Endothelial cell of umbilical vein (primary cell): ENCODE results near the gene MLC1. TPM values are rescaled to one million over a fixed set of nuclear protein-coding genes. Genes with fewer than 3 reads are reported as not detected.

Experiments
- BruUV-seq: library from RNA; stranded (reverse); fragments of 400-500 nt; replicated peaks from 2 replicates; lab custom pipeline; 2021; lab: Mats Ljungman, UMichigan
- CTCF ChIA-PET: fragments of 300-600, 350-600 bp; sonication (Branson Sonifier 250); formaldehyde crosslinking; loops from one replicate; lab custom pipeline; 2021; ENCODE audit warnings: antibody characterized with exemption, inconsistent platforms; lab: Charles Lee
- POLR2A ChIA-PET: fragments of 300-600, 350-600 bp; sonication (Branson Sonifier 250); formaldehyde crosslinking; loops from one replicate; lab custom pipeline; 2021; ENCODE audit warnings: antibody characterized with exemption, inconsistent platforms; lab: Charles Lee
- DNase-seq: peaks from one replicate; pipeline ENCODE4 v3.0.0-alpha.2; 2011; ENCODE audit warnings: low read depth, low spot score
- FAIRE-seq: peaks from 2 replicates; lab custom pipeline; 2011; peaks lifted over from hg19 to GRCh38; lab: Jason Lieb, UNC
- H2AFZ ChIP-seq: 2 replicates; pipeline ENCODE4 v1.6.0; 2012; ENCODE audit warnings: low read depth, low read length, control low read depth, inconsistent platforms
- H3K27ac ChIP-seq: 2 replicates; pipeline ENCODE4 v1.5.1; 2011; ENCODE audit warnings: low read depth, mild to moderate bottlenecking, control low read depth, low read length, moderate library complexity; ENCODE audit not compliant: insufficient read depth
- H3K27me3 ChIP-seq, 2 experiments: 2 replicates each; pipeline versions ENCODE4 v1.6.0 to v1.6.1; 2011; ENCODE audit warnings: low read length in 2 of 2, mixed read lengths in 1 of 2; ENCODE audit not compliant: control insufficient read depth in 2 of 2, insufficient read depth in 2 of 2
- H3K36me3 ChIP-seq, 2 experiments: 2 replicates in 1 of 2; 3 replicates in 1 of 2; pipeline ENCODE4 v1.5.1; 2011; ENCODE audit warnings: low read length in 2 of 2, mild to moderate bottlenecking in 1 of 2, moderate library complexity in 1 of 2; ENCODE audit not compliant: control insufficient read depth in 2 of 2, insufficient read depth in 2 of 2; ENCODE audit errors: extremely low read depth in 1 of 2
- H3K4me1 ChIP-seq: 3 replicates; pipeline ENCODE4 v1.5.1; 2011; ENCODE audit warnings: mild to moderate bottlenecking, low read length; ENCODE audit not compliant: control insufficient read depth, insufficient read depth; ENCODE audit errors: extremely low read depth
- H3K4me2 ChIP-seq: 2 replicates; pipeline ENCODE4 v1.6.1; 2011; ENCODE audit warnings: low read length, control low read depth, mixed read lengths; ENCODE audit not compliant: insufficient read depth
- H3K4me3 ChIP-seq, 3 experiments: fragments of 200-600 bp in 1 of 3; sonication (generic), shearing (Covaris generic) in 1 of 3; replicated peaks in 1 of 3; 2 replicates each; pipeline ENCODE4 v1.5.1; 2011 to 2016; ENCODE audit warnings: control low read depth in 3 of 3, low read length in 3 of 3, mild to moderate bottlenecking in 2 of 3, inconsistent platforms in 1 of 3, low read depth in 1 of 3, moderate library complexity in 1 of 3; ENCODE audit not compliant: insufficient read depth in 1 of 3
- H3K79me2 ChIP-seq: 2 replicates; pipeline ENCODE4 v1.6.0; 2012; ENCODE audit warnings: low read length, inconsistent platforms; ENCODE audit not compliant: control insufficient read depth, insufficient read depth
- H3K9ac ChIP-seq: replicated peaks from 2 replicates; pipeline ENCODE3; 2011; ENCODE audit warnings: low read length, control low read depth; ENCODE audit not compliant: insufficient read depth; ENCODE audit errors: extremely low read depth
- H3K9me1 ChIP-seq: replicated peaks from 3 replicates; pipeline ENCODE4 v1.6.0; 2011; ENCODE audit warnings: mild to moderate bottlenecking, low read length; ENCODE audit not compliant: control insufficient read depth, insufficient read depth; ENCODE audit errors: extremely low read depth
- H3K9me3 ChIP-seq: replicated peaks from 2 replicates; pipeline ENCODE4 v1.5.1; 2012; ENCODE audit warnings: low read length, inconsistent platforms; ENCODE audit not compliant: control insufficient read depth, insufficient read depth
- H4K20me1 ChIP-seq: replicated peaks from 2 replicates; pipeline ENCODE3; 2011; ENCODE audit warnings: mild to moderate bottlenecking, low read length; ENCODE audit not compliant: control insufficient read depth, insufficient read depth; ENCODE audit errors: extremely low read depth
- EZH2 ChIP-seq: IDR thresholded peaks from 2 replicates; pipeline ENCODE4 v1.6.1; 2012; ENCODE audit warnings: borderline replicate concordance, low read depth, mild to moderate bottlenecking, moderate library complexity, low read length, inconsistent platforms; ENCODE audit not compliant: severe bottlenecking
- FOS ChIP-seq: IDR thresholded peaks from 2 replicates; pipeline ENCODE4 v1.6.1; 2011; ENCODE audit warnings: mild to moderate bottlenecking, low read length, moderate library complexity, borderline replicate concordance; ENCODE audit not compliant: insufficient read depth
- GATA2 ChIP-seq: IDR thresholded peaks from 2 replicates; pipeline ENCODE4 v1.7.0; 2011; ENCODE audit warnings: low read depth, mild to moderate bottlenecking, moderate library complexity, mixed read lengths, low read length; ENCODE audit not compliant: insufficient read length, insufficient read depth
- JUN ChIP-seq: IDR thresholded peaks from 2 replicates; pipeline ENCODE4 v1.6.1; 2011; ENCODE audit warnings: borderline replicate concordance, low read depth; ENCODE audit not compliant: insufficient read length, insufficient read depth
- MYC ChIP-seq: IDR thresholded peaks from one replicate; pipeline ENCODE4 v1.6.1; 2011; ENCODE audit warnings: mild to moderate bottlenecking, low read depth, low read length
- POLR2A ChIP-seq: IDR thresholded peaks from 2 replicates; pipeline ENCODE4 v1.6.1; 2012; ENCODE audit warnings: low read depth, mild to moderate bottlenecking, control low read depth, low read length
- POLR2AphosphoS5 ChIP-seq: IDR thresholded peaks from 2 replicates; pipeline ENCODE4 v1.6.1; 2012; ENCODE audit warnings: low read depth, mild to moderate bottlenecking, control low read depth, low read length, moderate library complexity; ENCODE audit not compliant: insufficient read depth
- dilution Hi-C: fragments of 300-500 bp; cut with MboI; formaldehyde crosslinking; loops from one replicate; pipeline ENCODE4 v1.15.0; 2019; ENCODE audit warnings: low sequenced_read_pairs; ENCODE audit not compliant: extremely low pct_ligation_motif_present
- intact Hi-C: fragments of 100-400 bp; cut with micrococcal nuclease; formaldehyde crosslinking; loops from one replicate; pipeline ENCODE4 v1.10.0; 2022
- polyA plus RNA-seq, 4 experiments: library from polyadenylated mRNA; depleted of rRNA in 3 of 4; stranded (reverse) in 3 of 4; unstranded in 1 of 4; fragments of >200 nt; gene quantifications; 2 replicates each; pipeline versions ENCODE4 v1.2.1 to v1.2.3, GENCODE V29; 2011 to 2012; ENCODE audit warnings: missing spikeins in 1 of 4
- total RNA-seq: library from RNA; stranded (reverse); gene quantifications from 2 replicates; pipeline ENCODE4 v1.2.3, GENCODE V29; 2021
- TF ChIP-seq, protein P1 (sequence below): IDR thresholded peaks from 2 replicates; pipeline ENCODE4 v1.6.1; 2011; ENCODE audit not compliant: insufficient read depth, insufficient read length
- TF ChIP-seq, protein P2 (sequence below), 2 donors: IDR thresholded peaks; 1 replicate in 1 of 2; 2 replicates in 1 of 2; pipeline ENCODE4 v1.5.1; 2011; ENCODE audit warnings: low read length in 2 of 2, mild to moderate bottlenecking in 2 of 2, moderate library complexity in 2 of 2, control low read depth in 1 of 2, inconsistent platforms in 1 of 2, low read depth in 1 of 2; ENCODE audit not compliant: insufficient read depth in 1 of 2; ENCODE audit errors: extremely low read depth in 1 of 2

MLC1 gene
- total and polyA plus RNA-seq, 2 donors (not counting 3 experiments of a cell fraction or from before 2014, with no cell fraction given): not detected

DNA sequence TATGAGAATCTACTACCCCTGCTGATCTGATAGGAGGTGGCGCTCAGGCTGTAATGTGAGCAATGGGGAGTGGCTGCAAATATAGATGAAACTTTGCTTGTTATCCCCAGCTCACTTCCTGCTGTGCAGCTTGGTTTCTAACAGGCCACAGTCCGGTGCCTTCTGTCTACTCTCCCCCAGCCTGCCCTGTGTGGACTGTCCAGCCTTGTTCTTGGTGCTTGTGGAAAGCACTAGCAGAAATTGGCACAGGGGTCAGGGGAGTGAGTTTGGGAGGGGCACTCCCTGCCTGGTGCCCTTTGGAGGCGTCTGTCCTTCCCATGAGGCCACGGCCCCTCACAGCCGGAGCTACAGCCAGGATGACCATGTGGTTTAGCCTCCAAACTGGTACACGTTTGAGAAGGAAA, 18.9 kb upstream of the MLC1 start:
- no TSS peak for BruUV-seq
- Histone ChIP-seq H3K27ac (no peak overlapping the region), H3K79me2 (no peaks in the 10 kb centered on the region), H2AFZ (no peak overlapping the region), H3K36me3 (no peaks in the 10 kb centered on the region), H3K9me1 (no peaks in the 10 kb centered on the region), H3K9ac (no peak overlapping the region), H3K4me1 (no peaks in the 10 kb centered on the region), H4K20me1 (no peaks in the 10 kb centered on the region), H3K27me3 (no peaks in the 10 kb centered on the region), H3K4me2 (no peak overlapping the region), H3K4me3 (no peak overlapping the region), H3K9me3 (no peaks in the 10 kb centered on the region)
- POLR2A ChIA-PET: no interaction called here
- no peak for TF ChIP-seq JUN
- no peak for TF ChIP-seq EZH2
- TF ChIP-seq GATA2: no peak
- no peak for TF ChIP-seq POLR2A
- TF ChIP-seq, protein P1, sequence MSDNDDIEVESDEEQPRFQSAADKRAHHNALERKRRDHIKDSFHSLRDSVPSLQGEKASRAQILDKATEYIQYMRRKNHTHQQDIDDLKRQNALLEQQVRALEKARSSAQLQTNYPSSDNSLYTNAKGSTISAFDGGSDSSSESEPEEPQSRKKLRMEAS: no peak
- TF ChIP-seq FOS: no peak
- no peak for TF ChIP-seq MYC
- no peak for TF ChIP-seq POLR2AphosphoS5
- TF ChIP-seq, protein P2, sequence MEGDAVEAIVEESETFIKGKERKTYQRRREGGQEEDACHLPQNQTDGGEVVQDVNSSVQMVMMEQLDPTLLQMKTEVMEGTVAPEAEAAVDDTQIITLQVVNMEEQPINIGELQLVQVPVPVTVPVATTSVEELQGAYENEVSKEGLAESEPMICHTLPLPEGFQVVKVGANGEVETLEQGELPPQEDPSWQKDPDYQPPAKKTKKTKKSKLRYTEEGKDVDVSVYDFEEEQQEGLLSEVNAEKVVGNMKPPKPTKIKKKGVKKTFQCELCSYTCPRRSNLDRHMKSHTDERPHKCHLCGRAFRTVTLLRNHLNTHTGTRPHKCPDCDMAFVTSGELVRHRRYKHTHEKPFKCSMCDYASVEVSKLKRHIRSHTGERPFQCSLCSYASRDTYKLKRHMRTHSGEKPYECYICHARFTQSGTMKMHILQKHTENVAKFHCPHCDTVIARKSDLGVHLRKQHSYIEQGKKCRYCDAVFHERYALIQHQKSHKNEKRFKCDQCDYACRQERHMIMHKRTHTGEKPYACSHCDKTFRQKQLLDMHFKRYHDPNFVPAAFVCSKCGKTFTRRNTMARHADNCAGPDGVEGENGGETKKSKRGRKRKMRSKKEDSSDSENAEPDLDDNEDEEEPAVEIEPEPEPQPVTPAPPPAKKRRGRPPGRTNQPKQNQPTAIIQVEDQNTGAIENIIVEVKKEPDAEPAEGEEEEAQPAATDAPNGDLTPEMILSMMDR (IDR thresholded peaks at IDR 0.05; ENCODE audit: extremely low read depth in 1 of 2, insufficient read depth in 1 of 2, low read depth in 1 of 2, low read length in 2 of 2): no peak
- dilution Hi-C loops (no loop called here), intact Hi-C loops (no loop called here)
- FAIRE-seq: no peak
- CTCF ChIA-PET: interaction anchor here (0.8 to 1.8 kb wide), 2 partner anchors 16 to 45 kb away, joined by 3 to 4 read pairs; no protein-coding TSS in a partner anchor
- DNase-seq: no peak
